Liver (tissue), 3 donors: ENCODE data around the gene TWNK.

ENCODE experiments used
- RAD21 ChIP-seq, 2 donors: IDR thresholded peaks; 2 replicates each; pipeline ENCODE4 v1.6.1; 2016; ENCODE audit warnings: antibody characterized with exemption in 2 of 2, mild to moderate bottlenecking in 2 of 2
- TF ChIP-seq, protein P1 (sequence below): fragments of 150-350 bp; IDR thresholded peaks from 2 replicates; pipeline ENCODE4 v1.5.1; 2017; ENCODE audit warnings: improper control_type of control experiment, low read depth, low read length; ENCODE audit not compliant: missing input control
- donor health status: healthy.
- donor health status: healthy.

DNA sequence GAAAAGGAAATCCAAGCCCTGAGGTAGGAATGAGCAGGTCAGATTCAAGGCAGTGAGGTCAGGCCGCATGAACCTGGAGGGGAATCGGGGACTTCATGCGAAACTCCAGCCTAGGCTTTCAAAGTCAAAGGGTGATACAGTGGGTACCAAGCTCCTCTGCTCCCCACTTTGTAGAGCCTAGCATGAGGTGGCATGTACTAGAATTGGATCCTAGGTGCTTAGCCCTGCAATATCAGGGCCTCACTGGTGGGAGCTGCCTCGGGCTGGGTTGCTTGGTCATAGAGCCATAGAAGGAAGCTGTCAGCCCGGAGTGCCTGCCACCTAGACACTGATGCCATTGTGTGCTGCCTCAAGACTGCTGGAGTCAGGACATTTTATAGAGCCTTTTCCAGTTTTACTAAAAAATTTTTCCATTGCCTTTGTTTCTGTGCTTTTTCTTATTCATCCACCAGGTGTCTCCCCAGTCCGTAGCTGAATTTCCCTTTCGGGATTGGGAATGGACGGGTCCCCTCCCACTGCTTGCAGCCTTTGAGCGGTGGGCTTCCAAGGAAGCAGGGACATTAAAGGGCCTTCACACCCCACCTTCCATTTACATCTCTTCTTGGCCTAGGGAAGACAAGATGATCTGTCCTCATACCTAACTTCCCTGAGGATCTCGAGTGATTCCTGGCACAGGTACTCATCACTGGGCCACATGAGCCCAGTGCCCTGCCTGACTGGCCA, 6.8 kb downstream of the TWNK start:
- TF ChIP-seq, protein P1, sequence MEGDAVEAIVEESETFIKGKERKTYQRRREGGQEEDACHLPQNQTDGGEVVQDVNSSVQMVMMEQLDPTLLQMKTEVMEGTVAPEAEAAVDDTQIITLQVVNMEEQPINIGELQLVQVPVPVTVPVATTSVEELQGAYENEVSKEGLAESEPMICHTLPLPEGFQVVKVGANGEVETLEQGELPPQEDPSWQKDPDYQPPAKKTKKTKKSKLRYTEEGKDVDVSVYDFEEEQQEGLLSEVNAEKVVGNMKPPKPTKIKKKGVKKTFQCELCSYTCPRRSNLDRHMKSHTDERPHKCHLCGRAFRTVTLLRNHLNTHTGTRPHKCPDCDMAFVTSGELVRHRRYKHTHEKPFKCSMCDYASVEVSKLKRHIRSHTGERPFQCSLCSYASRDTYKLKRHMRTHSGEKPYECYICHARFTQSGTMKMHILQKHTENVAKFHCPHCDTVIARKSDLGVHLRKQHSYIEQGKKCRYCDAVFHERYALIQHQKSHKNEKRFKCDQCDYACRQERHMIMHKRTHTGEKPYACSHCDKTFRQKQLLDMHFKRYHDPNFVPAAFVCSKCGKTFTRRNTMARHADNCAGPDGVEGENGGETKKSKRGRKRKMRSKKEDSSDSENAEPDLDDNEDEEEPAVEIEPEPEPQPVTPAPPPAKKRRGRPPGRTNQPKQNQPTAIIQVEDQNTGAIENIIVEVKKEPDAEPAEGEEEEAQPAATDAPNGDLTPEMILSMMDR, result peak; percentile 63
- TF ChIP-seq RAD21 (IDR thresholded peaks at IDR 0.05), result peak; percentile 84 to 87
